ENCODE measurements around the gene RAB33A.
"Not testable (repeated sequence)": the region's sequence is repeated elsewhere in the genome, so short reads cannot be mapped to it uniquely, and the experiment has no call there.

The RAB33A gene

GRCh38 chrX:130179579-130180215 lies 7.9 kb downstream of the RAB33A start:
- no peak for FAIRE-seq
- DNase-seq (ENCODE audit: insufficient read length, low spot score), result no peak
- no peak for TF ChIP-seq POLR2A (IDR thresholded peaks at IDR 0.05; ENCODE audit: low read depth, low read length)

GRCh38 chrX:130184168-130184567 lies 12.4 kb downstream of the RAB33A start:
- DNase-seq (ENCODE audit: insufficient read length, low spot score) (no peak), FAIRE-seq (no peak)
- no peak for TF ChIP-seq POLR2A (IDR thresholded peaks at IDR 0.05; ENCODE audit: low read depth, low read length)

DNA sequence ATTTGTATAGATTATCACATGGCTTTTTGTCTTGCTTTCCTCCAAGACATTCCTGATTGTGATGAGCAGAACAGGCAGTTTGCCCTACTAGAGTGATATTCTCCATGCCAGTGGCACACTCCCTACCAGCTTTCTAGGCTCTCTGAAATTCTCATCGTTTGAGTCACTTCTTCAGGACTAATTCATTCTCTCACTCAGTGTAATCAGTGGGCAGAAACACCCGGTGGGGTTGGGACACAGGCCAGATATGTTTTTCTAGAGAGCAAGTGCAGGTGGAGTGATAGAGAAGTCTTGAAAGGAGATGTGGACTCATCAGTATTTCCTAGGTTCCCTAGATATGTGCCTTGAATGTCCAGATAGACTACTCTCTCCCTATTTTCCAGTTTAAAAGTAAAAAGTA lies 13.1 kb downstream of the RAB33A start:
- DNase-seq (ENCODE audit: insufficient read length, low spot score) (peak; percentile 35), FAIRE-seq (no peak)
- TF ChIP-seq POLR2A (IDR thresholded peaks at IDR 0.05; ENCODE audit: low read depth, low read length), result no peak

GRCh38 chrX:130186651-130187050 lies 14.9 kb downstream of the RAB33A start:
- TF ChIP-seq POLR2A (IDR thresholded peaks at IDR 0.05; ENCODE audit: low read depth, low read length), result no peak
- FAIRE-seq, result no peak
- no peak for DNase-seq (ENCODE audit: insufficient read length, low spot score)

DNA sequence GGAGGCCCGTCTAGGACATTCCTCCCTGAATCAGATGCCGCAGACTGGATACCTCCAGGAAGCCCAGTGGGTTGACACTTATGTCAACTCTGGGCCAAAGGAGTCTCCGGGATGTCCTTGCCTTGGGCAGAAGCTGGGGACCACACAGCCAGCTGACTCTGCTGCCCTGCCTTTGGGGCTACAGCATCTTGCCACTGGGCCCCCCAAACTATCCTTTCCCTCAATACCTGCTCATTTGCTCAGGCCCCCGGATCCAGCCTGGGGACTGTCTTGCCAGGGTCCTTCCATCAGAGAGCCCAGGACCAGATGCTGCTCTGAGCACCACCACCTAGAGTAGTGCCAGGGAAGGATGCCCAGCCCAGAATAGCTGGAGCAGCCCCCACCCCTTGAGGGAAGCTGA lies 19.0 kb downstream of the RAB33A start:
- DNase-seq (ENCODE audit: insufficient read length, low spot score) (no peak), FAIRE-seq (no peak)
- no peak for TF ChIP-seq POLR2A (IDR thresholded peaks at IDR 0.05; ENCODE audit: low read depth, low read length)

GRCh38 chrX:130196466-130196865 lies 24.7 kb downstream of the RAB33A start:
- FAIRE-seq (no peak), DNase-seq (ENCODE audit: insufficient read length, low spot score) (no peak)
- no peak for TF ChIP-seq POLR2A (IDR thresholded peaks at IDR 0.05; ENCODE audit: low read depth, low read length)

DNA sequence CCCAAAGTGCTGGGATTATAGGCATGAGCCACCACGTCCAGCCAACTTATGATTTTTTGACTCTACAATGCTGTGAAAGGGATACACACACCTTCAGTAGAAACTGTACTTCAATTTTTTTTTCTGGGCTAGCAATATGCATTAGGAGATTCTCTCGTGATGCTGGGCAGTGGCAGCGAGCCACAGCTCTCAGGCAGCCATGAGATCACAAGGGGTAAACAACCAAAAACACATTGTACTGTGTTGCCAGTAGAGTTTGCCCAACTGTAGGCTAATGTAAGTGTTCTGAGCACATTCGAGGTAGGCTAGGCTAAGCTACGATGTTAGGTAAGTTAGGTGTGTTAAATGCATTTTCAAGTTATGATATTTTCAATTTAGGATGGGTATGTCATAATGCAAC lies 25.7 kb downstream of the RAB33A start:
- TF ChIP-seq POLR2A (IDR thresholded peaks at IDR 0.05; ENCODE audit: low read depth, low read length), result no peak
- DNase-seq (ENCODE audit: insufficient read length, low spot score) (no peak), FAIRE-seq (no peak)

DNA sequence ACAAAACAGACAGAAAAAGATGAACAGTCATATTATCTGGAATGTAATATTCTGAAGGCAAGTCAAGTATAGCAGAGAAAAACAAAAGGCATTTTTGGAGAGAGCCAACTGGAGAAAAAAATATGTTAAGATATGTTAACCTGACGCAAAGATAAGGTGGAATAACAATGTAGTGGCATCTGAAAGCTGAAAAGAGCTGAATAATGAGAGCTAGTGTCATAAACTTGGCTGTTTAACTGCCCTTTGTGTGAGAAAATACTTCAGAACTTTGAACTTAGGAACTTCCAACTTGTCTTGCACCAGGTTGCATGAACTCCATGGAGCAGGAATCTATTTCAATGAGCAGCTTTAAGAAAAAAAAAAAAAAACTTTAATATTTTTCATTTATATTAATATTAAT lies 32.9 kb downstream of the RAB33A start:
- TF ChIP-seq POLR2A (IDR thresholded peaks at IDR 0.05; ENCODE audit: low read depth, low read length), result no peak
- DNase-seq (ENCODE audit: insufficient read length, low spot score) (no peak), FAIRE-seq (no peak)

DNA sequence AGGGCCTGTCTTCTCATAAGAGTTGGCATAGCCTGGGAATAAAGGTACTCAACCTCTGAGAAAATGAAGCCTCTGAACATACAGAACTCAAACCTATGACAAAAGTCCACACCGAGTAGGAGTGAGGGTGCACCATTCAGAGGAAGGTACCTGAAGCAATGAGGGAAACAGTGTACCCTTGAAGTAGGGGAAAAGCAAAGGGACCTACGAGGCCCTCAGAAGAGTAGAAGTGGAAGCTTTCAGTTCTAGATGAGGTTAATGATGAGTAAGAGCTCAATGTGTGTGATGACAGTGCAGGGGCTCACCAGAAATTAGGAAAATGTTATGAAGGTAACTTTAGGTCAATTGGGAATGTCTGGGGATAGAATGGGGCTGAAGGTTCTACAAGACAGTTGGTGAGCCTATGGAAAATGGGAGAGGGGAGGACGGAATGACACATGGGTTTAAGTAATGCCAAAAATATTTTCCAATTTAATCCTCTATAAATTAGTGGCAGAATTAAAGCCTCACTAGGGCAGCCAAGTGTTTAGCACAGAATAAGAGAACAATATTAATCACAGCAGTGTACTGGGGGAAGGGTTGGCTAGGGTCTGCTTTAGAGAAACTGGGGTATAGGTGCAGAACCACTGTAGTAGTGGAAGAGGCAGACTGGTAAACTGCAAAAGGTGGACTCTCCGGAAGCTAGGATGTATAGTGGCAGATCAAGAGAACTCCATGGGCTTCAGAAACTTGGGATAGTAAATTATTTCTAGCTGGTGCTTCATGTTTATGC lies 39.8 kb downstream of the RAB33A start:
- TF ChIP-seq POLR2A (IDR thresholded peaks at IDR 0.05; ENCODE audit: low read depth, low read length), result no peak
- FAIRE-seq (no peak), DNase-seq (ENCODE audit: insufficient read length, low spot score) (no peak)

- TF ChIP-seq POLR2A (IDR thresholded peaks at IDR 0.05; ENCODE audit: low read depth, low read length), result no peak
- DNase-seq (ENCODE audit: insufficient read length, low spot score) (no peak), FAIRE-seq (no peak)
These were observed 40.6 kb downstream of the RAB33A start for GRCh38 chrX:130212371-130212770.

DNA sequence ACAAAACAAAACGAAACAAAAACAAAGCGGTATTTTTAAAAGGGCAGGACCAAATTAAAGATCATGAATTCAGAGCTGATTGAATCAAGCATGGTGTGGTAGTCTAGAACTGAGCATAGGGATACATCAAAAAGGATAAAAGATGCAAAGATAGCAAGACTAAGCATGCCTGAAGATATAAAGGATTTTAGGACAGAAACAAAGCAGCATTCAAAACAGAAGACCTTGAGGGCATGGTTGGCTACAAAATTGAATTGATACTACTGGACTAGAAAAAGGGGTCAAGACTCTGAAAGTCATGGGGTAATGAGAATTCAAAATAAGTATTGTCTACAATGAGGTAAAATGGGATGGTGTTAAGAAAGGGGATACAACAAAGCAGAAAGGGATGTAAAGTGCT lies 41.6 kb downstream of the RAB33A start:
- FAIRE-seq (no peak), DNase-seq (ENCODE audit: insufficient read length, low spot score) (no peak)
- no peak for TF ChIP-seq POLR2A (IDR thresholded peaks at IDR 0.05; ENCODE audit: low read depth, low read length)

DNA sequence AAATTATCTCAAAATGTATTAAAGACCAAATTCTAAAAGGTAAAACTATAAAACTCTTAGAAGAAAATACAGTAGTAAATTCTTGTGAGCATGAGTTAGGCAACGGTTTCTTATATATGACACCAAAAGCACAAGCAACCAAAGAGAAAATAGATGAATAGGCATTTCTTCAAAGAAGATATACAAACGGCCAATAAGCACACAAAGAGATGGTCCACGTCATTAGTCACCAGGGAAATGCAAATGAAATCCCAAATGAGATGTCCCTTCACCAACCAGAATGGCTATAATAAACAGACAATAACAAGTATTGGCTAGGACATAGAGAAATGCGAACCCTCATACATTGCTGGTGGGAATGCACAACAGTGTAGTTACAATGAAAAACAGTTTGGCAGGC lies 44.6 kb downstream of the RAB33A start:
- FAIRE-seq (peak; percentile 50), DNase-seq (ENCODE audit: insufficient read length, low spot score) (no peak)
- no peak for TF ChIP-seq POLR2A (IDR thresholded peaks at IDR 0.05; ENCODE audit: low read depth, low read length)

- DNase-seq (ENCODE audit: insufficient read length, low spot score), result no peak
- no peak for FAIRE-seq
- TF ChIP-seq POLR2A (IDR thresholded peaks at IDR 0.05; ENCODE audit: low read depth, low read length), result no peak
These were observed 53.0 kb downstream of the RAB33A start for GRCh38 chrX:130224810-130225209.

GRCh38 chrX:130228871-130229270 lies 57.1 kb downstream of the RAB33A start:
- DNase-seq (ENCODE audit: insufficient read length, low spot score) (no peak), FAIRE-seq (no peak)
- no peak for TF ChIP-seq POLR2A (IDR thresholded peaks at IDR 0.05; ENCODE audit: low read depth, low read length)

DNA sequence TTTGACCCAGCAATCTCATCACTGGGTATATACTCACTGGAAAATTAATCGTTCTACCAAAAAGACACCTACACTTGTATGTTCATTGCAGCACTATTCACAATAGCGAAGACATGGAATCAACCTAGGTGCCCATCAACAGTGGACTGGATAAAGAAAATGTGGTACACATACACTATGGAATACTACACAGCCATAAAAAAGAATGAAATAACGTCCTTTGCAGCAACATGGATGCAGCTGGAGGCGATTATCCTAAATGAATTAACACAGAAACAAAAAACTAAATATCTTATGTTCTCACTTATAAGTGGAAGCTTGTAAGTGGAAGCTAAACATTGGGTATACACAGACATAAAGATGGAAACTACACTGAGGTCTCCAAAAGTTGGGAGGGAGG lies 59.4 kb downstream of the RAB33A start:
- not testable (repeated sequence) for FAIRE-seq

More for the DNA sequence above, 59.4 kb downstream of the RAB33A start:
- not testable (repeated sequence) for DNase-seq (ENCODE audit: insufficient read length, low spot score)
